ENCODE results near the gene LCT. TPM values are rescaled to one million over a fixed set of nuclear protein-coding genes. Genes with fewer than 3 reads are reported as not detected.
"Not testable (repeated sequence)": the region's sequence is repeated elsewhere in the genome, so short reads cannot be mapped to it uniquely, and the experiment has no call there.

Gene LCT
- total RNA-seq, 1 experiment from 2014 or later: 0.82 TPM

DNA sequence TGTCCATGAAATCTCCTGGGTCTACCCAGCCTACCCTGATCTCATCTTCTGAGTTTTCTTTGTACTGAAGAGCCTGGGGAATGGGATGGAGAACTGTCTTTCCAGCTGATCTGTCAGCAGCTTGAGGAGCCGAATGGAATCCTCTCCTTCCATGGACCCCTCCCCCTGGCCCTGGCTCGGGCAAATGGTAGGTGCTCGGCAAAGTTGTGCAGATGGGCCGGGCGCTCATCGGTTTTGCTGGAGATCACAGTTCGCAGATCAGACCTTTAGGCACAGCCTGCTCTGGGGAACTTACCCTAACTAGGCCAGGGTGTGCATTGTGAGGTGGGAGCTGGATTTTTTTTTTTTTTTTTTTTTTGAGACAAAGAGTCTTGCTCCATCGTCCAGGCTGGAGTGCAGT lies 40.4 kb downstream of the LCT start:
- H3K4me3 ChIP-seq (ENCODE audit: low read depth, low read length): no peak overlapping the region
- BruUV-seq (replicated peaks): no TSS peak
- Mint-ChIP-seq H3K9me3 (ENCODE audit: unreplicated experiment) (no peaks in the 10 kb centered on the region), H3K27ac (ENCODE audit: unreplicated experiment) (peak overlapping the region; percentile 3), H3K4me1 (ENCODE audit: low read depth, unreplicated experiment) (no peaks in the 10 kb centered on the region), H3K27me3 (ENCODE audit: insufficient read depth, unreplicated experiment) (no peaks in the 10 kb centered on the region), H3K36me3 (ENCODE audit: insufficient read depth, unreplicated experiment) (no peaks in the 10 kb centered on the region), H3K4me3 (ENCODE audit: unreplicated experiment) (no peak overlapping the region)
- intact Hi-C loops (cut with micrococcal nuclease; ENCODE audit: unreplicated experiment): loop anchor here (1.0 to 10.0 kb wide), 2 partner anchors 588 to 807 kb away; no protein-coding TSS in a partner anchor
- CTCF ChIA-PET: interaction anchor here (0.6 to 0.9 kb wide), 2 partner anchors 36 to 773 kb away, joined by 3 read pairs; no protein-coding TSS in a partner anchor
- no peaks in the 10 kb centered on the region for H3K36me3 ChIP-seq (ENCODE audit: control insufficient read depth, insufficient read depth, low read length)
- H3K9me3 ChIP-seq: peaks cover 12% of the 10 kb centered on the region
- POLR2A ChIA-PET: no interaction called here
- H3K27me3 ChIP-seq (replicated peaks; ENCODE audit: control insufficient read depth, insufficient read depth, low read length): no peaks in the 10 kb centered on the region
- DNase-seq: no peak
- no peaks in the 10 kb centered on the region for H3K4me1 ChIP-seq
- TF ChIP-seq, protein P1, sequence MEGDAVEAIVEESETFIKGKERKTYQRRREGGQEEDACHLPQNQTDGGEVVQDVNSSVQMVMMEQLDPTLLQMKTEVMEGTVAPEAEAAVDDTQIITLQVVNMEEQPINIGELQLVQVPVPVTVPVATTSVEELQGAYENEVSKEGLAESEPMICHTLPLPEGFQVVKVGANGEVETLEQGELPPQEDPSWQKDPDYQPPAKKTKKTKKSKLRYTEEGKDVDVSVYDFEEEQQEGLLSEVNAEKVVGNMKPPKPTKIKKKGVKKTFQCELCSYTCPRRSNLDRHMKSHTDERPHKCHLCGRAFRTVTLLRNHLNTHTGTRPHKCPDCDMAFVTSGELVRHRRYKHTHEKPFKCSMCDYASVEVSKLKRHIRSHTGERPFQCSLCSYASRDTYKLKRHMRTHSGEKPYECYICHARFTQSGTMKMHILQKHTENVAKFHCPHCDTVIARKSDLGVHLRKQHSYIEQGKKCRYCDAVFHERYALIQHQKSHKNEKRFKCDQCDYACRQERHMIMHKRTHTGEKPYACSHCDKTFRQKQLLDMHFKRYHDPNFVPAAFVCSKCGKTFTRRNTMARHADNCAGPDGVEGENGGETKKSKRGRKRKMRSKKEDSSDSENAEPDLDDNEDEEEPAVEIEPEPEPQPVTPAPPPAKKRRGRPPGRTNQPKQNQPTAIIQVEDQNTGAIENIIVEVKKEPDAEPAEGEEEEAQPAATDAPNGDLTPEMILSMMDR (IDR thresholded peaks at IDR 0.05; ENCODE audit: insufficient read depth in 1 of 2, low read depth in 1 of 2, low read length in 1 of 2, severe bottlenecking in 1 of 2, unreplicated experiment in 1 of 2): no peak

DNA sequence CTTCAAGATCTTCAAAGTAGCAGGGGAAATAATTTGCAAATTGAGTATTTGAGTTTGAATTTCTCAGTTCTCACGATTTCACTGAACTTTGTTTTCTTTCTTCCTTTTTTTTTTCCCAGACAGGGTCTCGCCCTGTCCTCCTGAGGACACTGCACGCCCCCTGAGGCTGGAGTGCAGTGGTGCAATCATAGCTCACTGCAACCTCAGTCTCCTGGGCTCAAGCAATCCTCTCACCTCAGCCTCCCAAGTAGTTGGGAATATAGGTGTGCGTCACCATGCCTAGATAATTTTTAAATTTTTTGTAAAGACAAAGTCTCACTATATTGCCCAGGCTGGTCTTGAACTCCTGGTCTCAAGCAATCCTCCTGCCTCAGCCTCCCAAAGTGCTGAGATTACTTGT lies 41.3 kb downstream of the LCT start:
- H3K27me3 Mint-ChIP-seq (ENCODE audit: insufficient read depth, unreplicated experiment); H3K27ac Mint-ChIP-seq (ENCODE audit: unreplicated experiment); H3K4me3 Mint-ChIP-seq (ENCODE audit: unreplicated experiment); H3K4me1 Mint-ChIP-seq (ENCODE audit: low read depth, unreplicated experiment); H3K4me1 ChIP-seq; CTCF ChIA-PET; H3K27me3 ChIP-seq (replicated peaks; ENCODE audit: control insufficient read depth, insufficient read depth, low read length); H3K9me3 ChIP-seq; BruUV-seq (replicated peaks); POLR2A ChIA-PET; H3K36me3 ChIP-seq (ENCODE audit: control insufficient read depth, insufficient read depth, low read length); DNase-seq; H3K36me3 Mint-ChIP-seq (ENCODE audit: insufficient read depth, unreplicated experiment); H3K4me3 ChIP-seq (ENCODE audit: low read depth, low read length); H3K9me3 Mint-ChIP-seq (ENCODE audit: unreplicated experiment): not testable (repeated sequence)
- intact Hi-C loops (cut with micrococcal nuclease; ENCODE audit: unreplicated experiment): loop anchor here (10.0 kb wide), 1 partner anchor 589 kb away; no protein-coding TSS in a partner anchor

DNA sequence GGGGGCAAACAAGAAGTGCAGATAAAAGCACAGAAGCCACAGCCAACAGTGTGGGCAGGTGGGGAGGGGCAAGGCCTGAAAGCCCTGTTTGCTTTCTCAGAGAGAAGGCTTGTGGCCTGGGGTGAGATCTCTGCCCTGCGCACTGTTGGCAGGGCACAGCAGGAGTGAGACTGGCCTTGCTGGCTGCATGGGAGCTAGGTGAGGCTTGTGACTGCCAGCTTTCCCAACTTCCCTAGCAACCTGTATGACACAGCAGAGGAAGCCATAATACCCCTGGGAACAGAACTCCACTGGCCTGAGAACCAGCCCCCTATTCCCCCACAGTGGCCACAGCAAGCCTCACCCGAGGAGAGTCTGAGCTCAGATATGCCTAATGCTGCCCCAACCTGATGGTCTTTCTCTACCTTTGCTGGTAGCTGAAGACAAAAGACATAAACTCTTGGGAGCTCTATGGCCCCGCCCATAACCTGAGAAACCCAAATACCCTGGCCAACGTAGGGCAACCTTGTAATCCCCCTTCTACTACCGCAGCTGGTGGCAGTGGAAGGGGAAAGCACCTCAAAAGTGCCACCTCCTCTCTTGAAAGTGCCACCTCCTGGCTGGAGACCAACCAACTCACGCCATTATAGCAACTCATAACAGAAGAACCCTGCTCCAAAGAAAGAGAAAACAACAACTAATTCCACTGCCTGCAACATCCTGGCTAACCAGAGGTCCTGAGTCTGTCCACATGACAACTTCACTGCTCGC lies 44.4 kb downstream of the LCT start:
- no peaks in the 10 kb centered on the region for H3K27me3 Mint-ChIP-seq (ENCODE audit: insufficient read depth, unreplicated experiment)
- H3K9me3 ChIP-seq: no peaks in the 10 kb centered on the region
- POLR2A ChIA-PET: no interaction called here
- no peaks in the 10 kb centered on the region for H3K27me3 ChIP-seq (replicated peaks; ENCODE audit: control insufficient read depth, insufficient read depth, low read length)
- intact Hi-C loops (cut with micrococcal nuclease; ENCODE audit: unreplicated experiment): loop anchor here (10.0 kb wide), 1 partner anchor 592 kb away; no protein-coding TSS in a partner anchor
- no peaks in the 10 kb centered on the region for H3K4me1 Mint-ChIP-seq (ENCODE audit: low read depth, unreplicated experiment)
- no peak overlapping the region for H3K4me3 Mint-ChIP-seq (ENCODE audit: unreplicated experiment)
- H3K27ac Mint-ChIP-seq (ENCODE audit: unreplicated experiment): no peak overlapping the region
- DNase-seq: no peak
- no peaks in the 10 kb centered on the region for H3K9me3 Mint-ChIP-seq (ENCODE audit: unreplicated experiment)
- peaks cover 8% of the 10 kb centered on the region for H3K36me3 Mint-ChIP-seq (ENCODE audit: insufficient read depth, unreplicated experiment)
- BruUV-seq (replicated peaks): no TSS peak
- CTCF ChIA-PET: interaction anchor here (1.1 kb wide), 1 partner anchor 11 kb away, joined by 4 read pairs; no protein-coding TSS in a partner anchor
- TF ChIP-seq, protein P1 (IDR thresholded peaks at IDR 0.05; ENCODE audit: insufficient read depth in 1 of 2, low read depth in 1 of 2, low read length in 1 of 2, severe bottlenecking in 1 of 2, unreplicated experiment in 1 of 2): no peak
- no peak overlapping the region for H3K4me3 ChIP-seq (ENCODE audit: low read depth, low read length)
- H3K4me1 ChIP-seq: no peaks in the 10 kb centered on the region
- H3K36me3 ChIP-seq (ENCODE audit: control insufficient read depth, insufficient read depth, low read length): no peaks in the 10 kb centered on the region
